Lower leg skin (tissue), 4 donors: ENCODE data around the gene TLK1. TPM values are rescaled to one million over a fixed set of nuclear protein-coding genes. Genes with fewer than 3 reads are reported as not detected.

Source experiments
- DNase-seq, 2 donors: peaks; one replicate each; pipeline ENCODE4 v3.0.0-alpha.2; 2019; ENCODE audit warnings: low spot score in 2 of 2
- H3K4me3 ChIP-seq: fragments of 200-600 bp; sonication (generic); 2 replicates; pipeline ENCODE4 v1.5.1; 2017; ENCODE audit warnings: mild to moderate bottlenecking, low read depth; ENCODE audit not compliant: poor library complexity, severe bottlenecking
- POLR2A ChIP-seq, 2 donors: fragments of 450-650 bp; IDR thresholded peaks; one replicate each; pipeline ENCODE4 v1.6.1; 2016 to 2017; ENCODE audit warnings: antibody characterized with exemption in 2 of 2, mild to moderate bottlenecking in 1 of 2, moderate library complexity in 1 of 2
- WGBS, 2 donors: methylation state at CpG; one replicate each; pipeline ENCODE4 v1.1.5; 2018; 5-methylcytosine and 5-hydroxymethylcytosine counted together
- intact Hi-C: fragments of 100-400 bp; cut with DNase I; formaldehyde crosslinking; loops from one replicate; pipeline ENCODE4 v1.15.0; 2023; ENCODE audit warnings: low total_unique reads
- total RNA-seq, 4 donors: library from RNA; depleted of rRNA; stranded (reverse); fragments of >200 nt; gene quantifications; one replicate each; pipeline ENCODE4 v1.1.0, GENCODE V29; 2016
- TF ChIP-seq, protein P1 (sequence below), 3 donors: fragments of 450-650 bp; IDR thresholded peaks; one replicate each; pipeline ENCODE4 v1.5.1; 2016; ENCODE audit warnings: antibody characterized with exemption in 3 of 3, mild to moderate bottlenecking in 3 of 3, moderate library complexity in 2 of 3

Gene TLK1
- total RNA-seq, 4 donors from 2014 or later = 22.9 to 68.3 (median 26.2) TPM

DNA sequence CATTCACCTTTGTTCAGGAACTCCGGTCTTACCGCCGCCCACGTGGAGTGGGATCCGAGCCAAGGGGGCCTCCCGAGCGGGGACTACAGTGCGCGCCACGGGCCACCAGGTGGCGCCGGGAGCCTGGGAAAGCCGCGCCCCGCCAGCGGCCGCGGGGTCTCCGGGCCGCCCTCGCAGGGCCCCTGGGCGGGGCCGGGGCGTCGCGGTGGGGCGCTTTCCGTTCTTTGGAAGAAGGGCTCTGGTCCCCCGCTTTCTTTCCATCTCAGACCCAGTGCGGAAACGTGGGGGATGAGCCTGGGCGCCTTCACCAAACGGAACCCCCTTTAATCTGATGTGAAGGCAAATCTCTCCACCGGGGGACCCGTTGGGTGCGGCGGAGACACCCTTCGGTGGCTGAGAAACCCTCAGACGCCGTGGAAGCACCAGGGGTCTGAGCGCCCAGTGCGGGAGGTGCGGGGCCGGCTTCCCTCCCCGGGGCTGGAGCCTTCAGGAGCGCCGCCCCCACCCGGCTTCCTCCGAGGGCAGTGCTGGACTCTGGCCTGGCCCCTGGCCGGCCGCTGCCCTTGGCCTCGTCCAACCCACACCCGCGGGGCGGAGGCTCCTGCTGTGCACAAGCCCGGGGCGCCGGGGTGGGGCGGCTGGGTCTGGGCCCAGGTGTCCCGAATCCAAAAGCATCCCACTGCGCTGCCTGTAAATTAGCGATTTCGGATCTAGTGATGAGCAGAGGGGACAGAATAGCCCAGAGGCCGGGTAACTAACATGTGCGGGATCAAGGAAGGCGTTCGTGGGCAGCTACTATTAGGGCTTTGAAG lies 187.0 kb downstream of the TLK1 start:
- peak overlapping the region; percentile 49 for H3K4me3 ChIP-seq
- intact Hi-C loops = loop anchor here (5.0 kb wide), 2 partner anchors 189 to 444 kb away; partner anchors contain the start of gene TLK1
- no peak for TF ChIP-seq POLR2A (IDR thresholded peaks at IDR 0.05)
- TF ChIP-seq, protein P1, sequence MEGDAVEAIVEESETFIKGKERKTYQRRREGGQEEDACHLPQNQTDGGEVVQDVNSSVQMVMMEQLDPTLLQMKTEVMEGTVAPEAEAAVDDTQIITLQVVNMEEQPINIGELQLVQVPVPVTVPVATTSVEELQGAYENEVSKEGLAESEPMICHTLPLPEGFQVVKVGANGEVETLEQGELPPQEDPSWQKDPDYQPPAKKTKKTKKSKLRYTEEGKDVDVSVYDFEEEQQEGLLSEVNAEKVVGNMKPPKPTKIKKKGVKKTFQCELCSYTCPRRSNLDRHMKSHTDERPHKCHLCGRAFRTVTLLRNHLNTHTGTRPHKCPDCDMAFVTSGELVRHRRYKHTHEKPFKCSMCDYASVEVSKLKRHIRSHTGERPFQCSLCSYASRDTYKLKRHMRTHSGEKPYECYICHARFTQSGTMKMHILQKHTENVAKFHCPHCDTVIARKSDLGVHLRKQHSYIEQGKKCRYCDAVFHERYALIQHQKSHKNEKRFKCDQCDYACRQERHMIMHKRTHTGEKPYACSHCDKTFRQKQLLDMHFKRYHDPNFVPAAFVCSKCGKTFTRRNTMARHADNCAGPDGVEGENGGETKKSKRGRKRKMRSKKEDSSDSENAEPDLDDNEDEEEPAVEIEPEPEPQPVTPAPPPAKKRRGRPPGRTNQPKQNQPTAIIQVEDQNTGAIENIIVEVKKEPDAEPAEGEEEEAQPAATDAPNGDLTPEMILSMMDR (IDR thresholded peaks at IDR 0.05) = no peak
- DNase-seq = peak; percentile 81 to 97
- 6 to 8% methylated on average over 17 to 52 of the region's 67 CpGs for WGBS, 2 donors

DNA sequence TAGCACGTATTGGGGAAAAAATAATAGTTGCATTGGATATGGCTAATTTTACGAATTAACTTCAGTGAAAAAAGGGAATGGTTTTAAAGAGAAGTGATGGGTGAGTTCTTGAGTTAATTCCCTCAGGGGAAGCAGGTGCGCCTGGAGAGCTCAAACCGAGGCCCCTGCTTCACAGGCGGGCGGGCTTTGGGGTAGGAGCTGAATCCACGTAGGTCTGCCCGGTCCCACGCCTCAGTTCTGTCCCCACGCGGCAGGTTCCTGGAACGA lies 187.5 kb downstream of the TLK1 start:
- intact Hi-C loops = loop anchor here (5.0 kb wide), 2 partner anchors 189 to 444 kb away; partner anchors contain the start of gene TLK1
- DNase-seq = no peak

DNA sequence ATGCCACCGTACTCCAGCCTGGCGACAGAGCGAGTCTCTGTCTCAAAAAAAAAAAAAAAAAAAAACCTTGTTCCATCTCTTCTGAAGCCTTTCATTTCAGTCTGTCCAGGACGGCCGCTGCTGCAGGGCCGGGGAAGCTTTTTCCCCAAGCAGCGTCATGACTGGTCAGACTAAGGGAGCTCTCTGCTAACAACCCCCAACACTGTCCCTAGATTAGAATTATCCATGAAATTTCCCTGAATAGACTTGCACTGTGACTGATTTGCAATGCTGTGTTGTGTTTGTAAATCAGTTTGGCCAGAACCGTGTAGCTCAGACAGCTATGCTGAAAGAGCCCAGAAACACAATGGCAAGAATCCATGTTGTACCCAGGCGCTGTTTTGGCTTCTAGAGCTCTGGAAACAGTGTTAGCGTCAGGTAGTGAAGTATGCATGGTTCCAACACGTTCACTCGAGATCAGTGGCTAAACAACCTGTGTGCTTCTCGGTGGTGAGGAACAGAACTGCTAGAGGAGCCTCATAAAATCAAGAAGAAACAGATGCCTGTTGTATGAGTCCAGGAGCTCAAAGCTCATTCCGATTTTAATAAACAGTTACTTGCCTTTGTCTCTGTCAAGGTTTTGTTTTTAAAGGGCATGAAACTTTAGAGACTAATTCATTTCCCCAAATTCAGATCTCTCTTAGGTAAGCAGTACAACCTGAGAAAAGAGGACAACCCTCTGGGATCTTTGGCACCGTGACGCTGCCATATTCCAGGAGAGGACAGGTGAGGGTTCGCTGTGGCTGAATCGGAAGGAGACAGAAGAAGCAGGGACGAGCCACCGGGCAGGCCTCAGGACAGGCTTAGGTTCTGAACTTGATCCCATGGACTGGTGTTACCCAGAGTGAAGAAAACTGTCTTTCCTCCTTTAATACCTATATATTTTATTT lies 188.1 kb downstream of the TLK1 start:
- no peak for TF ChIP-seq POLR2A (IDR thresholded peaks at IDR 0.05)
- TF ChIP-seq, protein P1 (IDR thresholded peaks at IDR 0.05) = no peak
- no peak for DNase-seq
- intact Hi-C loops = loop anchor here (5.0 kb wide), 2 partner anchors 190 to 445 kb away; partner anchors contain the start of gene TLK1
- no peak overlapping the region for H3K4me3 ChIP-seq
- WGBS, 2 donors = 51 to 55% methylated on average over 20 of the region's 20 CpGs

More for the DNA sequence above, 187.5 kb downstream of the TLK1 start:
- peak overlapping the region; percentile 49 for H3K4me3 ChIP-seq
- TF ChIP-seq POLR2A (IDR thresholded peaks at IDR 0.05) = no peak
- 4 to 7% methylated on average over 11 to 12 of the region's 12 CpGs for WGBS, 2 donors

DNA sequence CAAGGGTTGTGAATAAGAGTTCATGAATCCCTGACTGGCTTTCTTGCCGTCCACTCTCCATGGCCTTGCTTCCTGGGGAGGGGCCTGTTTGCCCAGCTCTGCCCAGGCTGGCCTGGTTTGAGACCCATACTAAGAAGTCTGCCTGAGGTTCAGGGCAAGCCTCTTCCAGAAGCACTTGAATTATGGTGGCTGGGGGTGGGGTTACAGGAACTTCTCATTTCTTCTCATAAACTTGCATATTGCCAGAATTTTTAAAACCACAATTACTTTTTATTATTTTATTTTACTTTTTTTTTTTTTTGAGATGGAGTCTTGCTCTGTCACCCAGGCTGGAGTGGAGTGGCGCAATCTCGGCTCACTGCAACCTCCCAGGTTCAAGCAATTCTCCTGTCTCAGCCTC lies 189.6 kb downstream of the TLK1 start:
- no peak for DNase-seq
- no peak overlapping the region for H3K4me3 ChIP-seq
- TF ChIP-seq, protein P1 (IDR thresholded peaks at IDR 0.05) = no peak
- TF ChIP-seq POLR2A (IDR thresholded peaks at IDR 0.05) = no peak
- intact Hi-C loops = loop anchor here (5.0 kb wide), 2 partner anchors 191 to 446 kb away; partner anchors contain the start of gene TLK1
- WGBS, 2 donors = 90 to 92% methylated on average over 3 of the region's 3 CpGs

DNA sequence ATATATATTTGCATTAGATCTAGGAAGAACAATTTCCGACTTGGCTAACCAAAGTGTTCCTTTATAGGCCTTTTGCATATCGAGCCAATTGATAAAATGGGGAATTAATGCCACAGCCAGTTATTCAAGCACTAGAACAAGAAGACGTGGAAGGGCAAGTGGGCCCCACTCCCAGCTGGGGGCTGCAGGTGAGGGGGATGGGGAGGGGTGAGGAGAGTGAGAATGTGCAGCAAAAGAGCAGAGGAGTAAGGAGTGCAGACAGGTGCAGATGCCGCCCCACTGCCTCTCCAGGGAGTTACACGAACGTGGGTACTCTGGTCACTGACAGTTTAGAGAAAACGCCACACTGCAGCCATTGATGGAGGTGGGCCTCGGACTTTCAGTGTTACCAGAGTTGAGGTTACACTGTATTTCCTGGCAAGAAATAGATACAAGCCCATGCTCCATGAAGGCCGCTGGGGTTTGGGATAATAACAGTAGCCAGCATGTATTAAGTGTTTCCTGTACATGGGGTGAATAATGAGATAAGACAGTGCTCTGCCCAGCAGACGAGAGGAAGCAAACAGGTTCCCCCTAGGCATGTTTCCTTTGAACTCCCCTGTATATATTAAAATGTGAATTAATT lies 190.7 kb downstream of the TLK1 start:
- no peak for DNase-seq
- intact Hi-C loops = loop anchor here (5.0 kb wide), 2 partner anchors 192 to 447 kb away; partner anchors contain the start of gene TLK1
- TF ChIP-seq, protein P1 (IDR thresholded peaks at IDR 0.05) = no peak
- TF ChIP-seq POLR2A (IDR thresholded peaks at IDR 0.05) = no peak
- WGBS, 2 donors = 72% methylated on average over 10 of the region's 10 CpGs
- H3K4me3 ChIP-seq = no peak overlapping the region
